Activated CD8-positive, alpha-beta T cell treated with anti-CD3 and anti-CD28 coated beads, Interleukin-2, amount 10 ng/mL, durations not matched to agents 7 days and 5 days (primary cell): ENCODE results near the gene C1QTNF4. TPM values are rescaled to one million over a fixed set of nuclear protein-coding genes. Genes with fewer than 3 reads are reported as not detected.
"Not testable (repeated sequence)": the region's sequence is repeated elsewhere in the genome, so short reads cannot be mapped to it uniquely, and the experiment has no call there.

Experiments
- ATAC-seq: fragments of 150-1000 bp; cut with Tn5 transposase; one replicate; pipeline ENCODE4 v1.10.0; 2021; ENCODE audit warnings: moderate library complexity
- CTCF ChIA-PET: fragments of 350-600 bp; sonication (Branson Sonifier 250); formaldehyde crosslinking; loops from one replicate; lab custom pipeline; 2021; ENCODE audit warnings: antibody characterized with exemption; lab: Charles Lee
- POLR2A ChIA-PET: fragments of 350-600 bp; sonication (Branson Sonifier 250); formaldehyde crosslinking; loops from one replicate; lab custom pipeline; 2021; ENCODE audit warnings: antibody characterized with exemption; lab: Charles Lee
- DNase-seq: peaks from one replicate; pipeline ENCODE4 v3.0.0-alpha.2; 2020
- H3K27ac Mint-ChIP-seq: one replicate; pipeline ENCODE4 v1.8.0; 2021; ENCODE audit warnings: mild to moderate bottlenecking, mixed read lengths
- H3K27me3 Mint-ChIP-seq: one replicate; pipeline ENCODE4 v1.8.0; 2021; ENCODE audit warnings: low read depth, mixed read lengths
- H3K36me3 Mint-ChIP-seq: one replicate; pipeline ENCODE4 v1.8.0; 2021; ENCODE audit warnings: low read depth, mixed read lengths
- H3K4me1 Mint-ChIP-seq: one replicate; pipeline ENCODE4 v1.8.0; 2021; ENCODE audit warnings: low read depth, mixed read lengths
- H3K4me3 Mint-ChIP-seq: one replicate; pipeline ENCODE4 v1.8.0; 2021; ENCODE audit warnings: mild to moderate bottlenecking, mixed read lengths
- H3K9me3 Mint-ChIP-seq: one replicate; pipeline ENCODE4 v1.8.0; 2022; ENCODE audit warnings: mixed read lengths; ENCODE audit not compliant: insufficient read depth
- total RNA-seq, 2 experiments: library from RNA; stranded (reverse); gene quantifications; one replicate each; pipeline ENCODE4 v1.2.3, GENCODE V29; 2021

C1QTNF4 gene
- total RNA-seq, 2 experiments from 2014 or later: not detected

DNA sequence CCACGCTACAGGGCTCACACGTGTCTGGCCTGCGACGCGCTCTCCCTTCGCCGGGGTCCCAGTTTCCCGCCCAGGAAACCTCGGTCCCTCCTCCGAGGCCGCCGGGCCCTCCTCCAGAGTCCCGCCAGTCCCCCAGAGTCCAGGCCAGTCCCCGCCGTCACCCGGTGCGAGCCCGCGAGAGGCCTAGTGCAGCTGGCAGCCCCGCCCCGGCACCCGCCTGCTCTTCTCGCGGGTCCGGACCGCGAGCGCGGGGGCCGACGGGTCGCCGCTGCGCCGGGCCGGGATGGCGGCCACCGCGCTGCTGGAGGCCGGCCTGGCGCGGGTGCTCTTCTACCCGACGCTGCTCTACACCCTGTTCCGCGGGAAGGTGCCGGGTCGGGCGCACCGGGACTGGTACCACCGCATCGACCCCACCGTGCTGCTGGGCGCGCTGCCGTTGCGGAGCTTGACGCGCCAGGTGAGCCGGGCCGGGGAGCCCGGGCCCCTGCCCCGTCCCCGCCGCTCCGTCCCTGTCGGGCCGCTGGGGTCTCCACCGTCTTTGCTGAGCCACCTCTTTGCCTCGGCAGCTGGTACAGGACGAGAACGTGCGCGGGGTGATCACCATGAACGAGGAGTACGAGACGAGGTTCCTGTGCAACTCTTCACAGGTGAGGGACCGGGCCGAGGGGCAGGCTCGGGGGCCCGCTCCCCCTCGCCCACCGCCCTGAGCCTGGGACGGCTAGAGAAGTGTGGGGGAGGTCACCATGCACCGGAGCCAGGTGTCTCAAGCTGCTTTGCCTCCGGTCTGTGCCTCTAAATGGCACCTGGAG, 28.7 kb downstream of the C1QTNF4 start, which contains the start of gene PTPMT1:
Gene PTPMT1, plus strand, starts transcription at position 260 of the 809 bp plus-strand sequence. Its CDS starts 24 bp downstream, at position 284.
- H3K9me3 Mint-ChIP-seq: no peaks in the 10 kb centered on the region
- ChIA-PET CTCF (interaction anchor here (0.7 to 1.9 kb wide), 6 partner anchors 10 to 52 kb away, joined by 3 to 6 read pairs (median 4); partner anchors contain the start of gene CELF1), POLR2A (interaction anchor here (0.6 to 4.3 kb wide), 10 partner anchors 8 to 764 kb away, joined by 3 to 33 read pairs (median 4); partner anchors contain the start of genes CELF1, KBTBD4 and NDUFS3)
- DNase-seq (peak; percentile 74), ATAC-seq (peak; percentile 95)
- H3K4me3 Mint-ChIP-seq: peak within 1 kb of the TSS; percentile 81
- H3K4me1 Mint-ChIP-seq: peaks cover 24% of the 10 kb centered on the region
- H3K27ac Mint-ChIP-seq: peak within 1 kb of the TSS; percentile 86
- H3K27me3 Mint-ChIP-seq: no peaks in the 10 kb centered on the region
- H3K36me3 Mint-ChIP-seq: peaks cover 13% of the 10 kb centered on the region

DNA sequence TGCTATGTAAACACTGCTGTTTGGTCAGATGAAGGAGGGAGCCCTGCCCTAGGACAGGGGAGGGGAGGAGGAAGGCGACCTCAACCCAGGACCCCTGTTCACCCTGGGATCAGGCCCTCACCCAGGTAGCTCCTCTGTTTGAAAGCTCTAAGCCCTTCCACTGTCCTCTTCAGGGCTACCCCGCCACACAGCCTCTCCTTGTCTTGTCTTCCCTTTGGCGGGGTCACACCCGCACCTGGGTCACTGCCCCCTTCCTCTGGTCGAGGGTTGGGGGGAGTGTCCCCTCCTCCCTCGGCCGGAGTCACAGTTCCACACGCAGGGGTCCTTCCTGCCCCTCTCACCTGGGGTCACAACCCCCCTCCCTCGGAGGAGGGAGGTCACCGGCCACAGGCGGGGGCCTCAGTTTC, 29.3 kb downstream of the C1QTNF4 start:
- DNase-seq: no peak

DNA sequence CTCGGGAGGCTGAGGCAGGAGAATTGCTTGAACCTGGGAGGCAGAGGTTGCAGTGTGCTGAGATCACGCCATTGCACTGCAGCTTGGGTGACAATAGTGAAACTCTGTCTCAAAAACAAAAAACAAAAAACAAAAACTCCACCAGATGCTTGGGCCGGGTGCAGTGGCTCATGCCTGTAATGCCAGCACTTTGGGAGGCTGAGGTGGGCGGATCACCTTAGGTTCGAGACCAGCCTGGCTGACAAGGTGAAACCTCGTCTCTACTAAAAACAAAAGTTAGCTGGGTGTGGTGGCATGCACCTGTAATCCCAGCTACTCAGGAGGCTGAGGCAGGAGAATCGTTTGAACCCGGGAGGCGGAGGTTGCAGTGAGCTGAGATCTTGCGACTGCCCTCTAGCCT, 29.8 kb downstream of the C1QTNF4 start:
- H3K4me1 Mint-ChIP-seq: peaks cover 24% of the 10 kb centered on the region

More for the DNA sequence above, 29.3 kb downstream of the C1QTNF4 start:
- no peaks in the 10 kb centered on the region for H3K27me3 Mint-ChIP-seq
- POLR2A ChIA-PET: interaction anchor here (1.0 to 4.3 kb wide), 8 partner anchors 9 to 75 kb away, joined by 3 to 33 read pairs (median 4); partner anchors contain the start of genes CELF1, KBTBD4 and NDUFS3
- H3K4me1 Mint-ChIP-seq: peaks cover 24% of the 10 kb centered on the region
- peak overlapping the region; percentile 86 for H3K27ac Mint-ChIP-seq
- peaks cover 10% of the 10 kb centered on the region for H3K36me3 Mint-ChIP-seq
- no peaks in the 10 kb centered on the region for H3K9me3 Mint-ChIP-seq
- ATAC-seq: no peak
- H3K4me3 Mint-ChIP-seq: peak overlapping the region; percentile 81
- CTCF ChIA-PET: interaction anchor here (0.7 to 1.6 kb wide), 7 partner anchors 10 to 288 kb away, joined by 3 to 6 read pairs (median 4); partner anchors contain the start of gene CELF1

DNA sequence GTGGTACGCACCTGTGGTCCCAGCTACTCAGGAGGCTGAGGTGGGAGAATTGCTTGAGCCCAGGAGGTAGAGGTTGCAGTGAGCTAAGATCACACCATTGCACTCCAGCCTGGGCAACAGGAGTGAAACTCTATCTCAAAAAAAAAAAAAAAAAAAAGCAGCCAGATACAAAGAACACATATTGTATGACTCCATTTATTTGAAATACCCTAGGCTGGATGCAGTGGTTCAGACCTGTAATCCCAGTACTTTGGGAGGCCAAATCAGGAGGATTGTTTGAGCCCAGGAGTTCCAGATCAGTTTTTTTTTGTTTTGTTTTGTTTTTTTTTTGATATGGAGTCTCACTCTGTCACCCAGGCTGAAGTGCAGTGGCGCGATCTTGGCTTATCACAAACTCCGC, 31.8 kb downstream of the C1QTNF4 start:
- H3K4me1 Mint-ChIP-seq: peaks cover 24% of the 10 kb centered on the region
- H3K27ac Mint-ChIP-seq, H3K4me3 Mint-ChIP-seq, DNase-seq, ATAC-seq, H3K9me3 Mint-ChIP-seq, H3K36me3 Mint-ChIP-seq, POLR2A ChIA-PET, H3K27me3 Mint-ChIP-seq: not testable (repeated sequence)
- CTCF ChIA-PET: interaction anchor here (1.1 kb wide), 1 partner anchor 9 kb away, joined by 4 read pairs; no protein-coding TSS in a partner anchor

More for the DNA sequence above, 29.8 kb downstream of the C1QTNF4 start:
- H3K36me3 Mint-ChIP-seq, H3K9me3 Mint-ChIP-seq, DNase-seq, H3K27ac Mint-ChIP-seq, H3K27me3 Mint-ChIP-seq, ATAC-seq: not testable (repeated sequence)
- ChIA-PET POLR2A (interaction anchor here (1.3 to 4.3 kb wide), 5 partner anchors 9 to 24 kb away, joined by 3 to 33 read pairs (median 6); partner anchors contain the start of genes CELF1, KBTBD4 and NDUFS3), CTCF (interaction anchor here (0.7 to 1.6 kb wide), 7 partner anchors 9 to 289 kb away, joined by 3 to 6 read pairs (median 3); partner anchors contain the start of gene CELF1)
- peak overlapping the region; percentile 48 for H3K4me3 Mint-ChIP-seq

DNA sequence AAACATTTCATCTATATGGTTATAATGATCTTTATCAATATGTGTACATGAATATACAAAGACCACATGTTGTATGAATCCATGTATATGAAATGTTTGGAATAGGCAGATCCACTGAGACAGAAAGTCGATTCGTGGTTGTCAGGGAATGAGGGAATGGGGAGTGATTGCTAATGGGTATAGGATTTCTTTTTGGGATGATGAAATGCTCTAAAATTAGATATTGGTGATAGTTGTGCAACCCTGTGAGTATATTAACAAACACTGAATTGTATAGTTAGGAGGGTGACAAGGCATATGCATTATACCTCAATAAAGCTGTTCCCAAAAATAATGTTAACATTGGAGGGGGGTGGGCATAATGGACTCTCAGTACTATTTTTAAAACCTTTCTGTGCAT, 33.8 kb downstream of the C1QTNF4 start:
- peaks cover 13% of the 10 kb centered on the region for H3K4me1 Mint-ChIP-seq
- H3K27me3 Mint-ChIP-seq: no peaks in the 10 kb centered on the region
- DNase-seq (no peak), ATAC-seq (no peak)
- no peaks in the 10 kb centered on the region for H3K9me3 Mint-ChIP-seq
- CTCF ChIA-PET: no interaction called here
- no peak overlapping the region for H3K27ac Mint-ChIP-seq
- POLR2A ChIA-PET: no interaction called here
- H3K4me3 Mint-ChIP-seq: no peak overlapping the region
- H3K36me3 Mint-ChIP-seq: peaks cover 2% of the 10 kb centered on the region

DNA sequence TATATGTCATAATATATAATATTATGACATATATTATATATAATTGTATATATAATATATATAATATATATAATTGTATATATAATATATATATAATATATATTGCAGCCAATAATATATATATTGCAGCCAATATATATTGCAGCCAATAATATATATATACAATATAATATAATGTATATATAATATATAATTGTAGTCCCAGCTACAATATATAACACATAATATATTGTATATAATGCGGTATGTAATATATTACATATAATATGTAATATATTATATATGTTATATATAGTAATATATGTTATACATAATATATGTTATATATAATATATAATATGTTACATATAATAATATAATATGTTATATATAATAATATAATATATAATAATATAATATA, 35.5 kb downstream of the C1QTNF4 start:
- DNase-seq (no peak), ATAC-seq (no peak)
- Mint-ChIP-seq H3K4me1 (peaks cover 9% of the 10 kb centered on the region), H3K9me3 (no peaks in the 10 kb centered on the region), H3K27ac (no peak overlapping the region), H3K36me3 (peaks cover 2% of the 10 kb centered on the region), H3K27me3 (no peaks in the 10 kb centered on the region), H3K4me3 (no peak overlapping the region)
- ChIA-PET POLR2A (no interaction called here), CTCF (no interaction called here)

GRCh38 chr11:47557004-47557403, 37.2 kb downstream of the C1QTNF4 start:
- H3K27ac Mint-ChIP-seq, H3K27me3 Mint-ChIP-seq, CTCF ChIA-PET, ATAC-seq, H3K9me3 Mint-ChIP-seq, H3K4me3 Mint-ChIP-seq, H3K36me3 Mint-ChIP-seq, DNase-seq, POLR2A ChIA-PET, H3K4me1 Mint-ChIP-seq: not testable (repeated sequence)

DNA sequence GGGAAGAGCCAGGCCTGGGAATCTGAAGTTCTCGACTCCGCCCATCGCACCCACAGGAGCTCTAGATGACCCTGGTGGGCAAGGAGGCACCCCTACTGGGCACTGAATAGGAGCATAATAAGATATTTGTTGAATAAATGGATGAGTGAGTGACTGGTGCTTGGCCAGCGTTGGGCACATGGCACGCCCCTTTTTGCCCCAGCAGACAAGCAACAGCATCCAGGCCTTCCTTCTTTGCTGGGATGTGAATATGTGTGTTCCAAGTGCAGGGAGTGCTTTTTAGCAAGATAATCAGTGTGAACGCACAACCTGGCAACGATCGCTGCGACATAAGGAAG, 40.8 kb downstream of the C1QTNF4 start:
- Mint-ChIP-seq H3K4me1 (peaks cover 34% of the 10 kb centered on the region), H3K9me3 (no peaks in the 10 kb centered on the region), H3K36me3 (peaks cover 26% of the 10 kb centered on the region), H3K4me3 (peak overlapping the region; percentile 95), H3K27me3 (no peaks in the 10 kb centered on the region), H3K27ac (peak overlapping the region; percentile 82)
- DNase-seq (no peak), ATAC-seq (peak; percentile 31)
- ChIA-PET CTCF (interaction anchor here (0.6 to 3.5 kb wide), 19 partner anchors 9 to 400 kb away, joined by 3 to 49 read pairs (median 4); partner anchors contain the start of genes KBTBD4, NDUFS3 and PTPMT1), POLR2A (interaction anchor here (0.6 to 3.8 kb wide), 5 partner anchors 12 to 161 kb away, joined by 3 to 33 read pairs (median 3); partner anchors contain the start of genes KBTBD4, NDUFS3 and PTPMT1)

DNA sequence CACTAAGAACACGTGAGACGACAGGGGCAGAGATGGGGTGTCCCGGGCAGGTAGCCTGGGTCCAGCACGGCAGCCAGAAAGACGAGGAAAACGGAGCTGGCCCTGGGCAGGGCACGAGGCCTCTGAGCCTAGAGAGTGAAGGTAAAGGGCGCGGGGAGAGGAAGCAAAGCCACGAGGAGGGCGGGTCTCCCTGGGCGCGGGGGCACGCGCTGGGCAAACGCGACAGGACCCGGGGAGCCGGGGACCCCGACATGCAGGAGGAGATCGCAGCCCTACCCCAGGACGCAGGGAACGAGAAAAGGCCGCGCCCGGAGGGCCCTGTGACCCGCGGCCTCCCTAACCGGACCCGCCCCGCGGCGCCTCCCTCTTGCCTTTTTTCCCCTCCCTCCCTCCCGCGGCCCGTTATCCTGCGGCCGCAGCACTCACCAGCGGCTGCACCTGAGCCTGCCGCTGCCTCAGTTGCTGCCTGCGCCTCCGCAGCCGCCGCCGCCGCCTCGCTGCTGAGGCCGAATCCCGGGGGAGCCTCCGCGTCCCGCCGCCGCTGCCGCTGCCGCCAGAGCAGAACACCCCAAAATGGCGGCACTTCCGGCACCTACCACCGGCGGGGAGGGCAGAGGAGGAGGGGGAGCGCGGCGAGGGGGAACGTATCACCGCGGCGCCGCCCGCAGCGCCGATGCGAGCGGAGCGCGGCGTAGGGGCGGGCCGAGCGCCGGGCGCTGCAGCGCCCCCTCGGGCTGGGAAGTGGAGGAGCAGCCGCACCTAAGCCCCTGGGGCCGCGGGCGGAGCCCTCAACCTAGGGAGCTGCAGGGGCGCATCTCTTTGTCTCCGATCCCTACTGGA, 41.4 kb downstream of the C1QTNF4 start, which contains the start of gene CELF1:
Gene CELF1, minus strand, starts transcription at position 567 of the 840 bp plus-strand sequence. CDS start 53,609 bp downstream, outside the sequence.
- POLR2A ChIA-PET: interaction anchor here (0.6 to 3.8 kb wide), 6 partner anchors 12 to 161 kb away, joined by 3 to 33 read pairs (median 6); partner anchors contain the start of genes KBTBD4, NDUFS3 and PTPMT1
- ATAC-seq: peak; percentile 93
- H3K9me3 Mint-ChIP-seq: no peaks in the 10 kb centered on the region
- peak within 1 kb of the TSS; percentile 94 for H3K27ac Mint-ChIP-seq
- H3K4me1 Mint-ChIP-seq: peaks cover 37% of the 10 kb centered on the region
- H3K4me3 Mint-ChIP-seq: peak within 1 kb of the TSS; percentile 95
- H3K27me3 Mint-ChIP-seq: no peaks in the 10 kb centered on the region
- DNase-seq: peak; percentile 94
- CTCF ChIA-PET: interaction anchor here (0.5 to 3.5 kb wide), 23 partner anchors 9 to 399 kb away, joined by 3 to 49 read pairs (median 4); partner anchors contain the start of genes KBTBD4, NDUFS3 and PTPMT1
- peaks cover 31% of the 10 kb centered on the region for H3K36me3 Mint-ChIP-seq

DNA sequence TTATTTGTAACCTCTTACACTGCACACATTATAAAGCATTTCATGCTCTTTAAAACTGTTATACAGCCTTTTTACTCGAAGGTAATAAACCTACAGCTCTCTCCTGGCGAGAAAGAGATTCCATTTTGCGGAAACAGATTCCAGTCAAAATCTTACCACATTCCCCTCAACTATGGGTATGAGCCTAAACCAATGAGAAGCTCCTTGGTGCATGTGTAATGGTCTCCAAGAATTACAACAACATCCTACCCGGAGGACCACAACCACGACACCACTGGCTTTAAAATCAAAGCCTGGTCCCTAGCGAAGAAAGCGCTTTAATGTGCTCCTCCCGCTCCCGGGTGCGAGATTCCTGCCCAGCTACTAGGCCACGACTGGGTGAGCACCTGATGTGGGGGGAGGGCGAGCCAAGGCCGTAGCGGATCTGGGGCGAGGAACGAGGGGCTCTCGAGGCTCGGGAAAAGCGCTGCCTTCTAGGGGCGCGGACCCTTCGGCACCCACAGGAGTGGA, 42.1 kb downstream of the C1QTNF4 start:
- no peaks in the 10 kb centered on the region for H3K27me3 Mint-ChIP-seq
- CTCF ChIA-PET: interaction anchor here (0.5 to 3.5 kb wide), 12 partner anchors 10 to 307 kb away, joined by 3 to 49 read pairs (median 4); partner anchors contain the start of genes KBTBD4, NDUFS3 and PTPMT1
- peak; percentile 4 for ATAC-seq
- H3K9me3 Mint-ChIP-seq: no peaks in the 10 kb centered on the region
- peak overlapping the region; percentile 94 for H3K27ac Mint-ChIP-seq
- peaks cover 34% of the 10 kb centered on the region for H3K36me3 Mint-ChIP-seq
- POLR2A ChIA-PET: interaction anchor here (0.7 to 3.8 kb wide), 5 partner anchors 13 to 191 kb away, joined by 3 to 33 read pairs (median 8); partner anchors contain the start of genes KBTBD4, NDUFS3 and PTPMT1
- peak; percentile 39 for DNase-seq
- H3K4me3 Mint-ChIP-seq: peak overlapping the region; percentile 95
- H3K4me1 Mint-ChIP-seq: peaks cover 41% of the 10 kb centered on the region
